IMR-90 (cell line): Measurements from ENCODE around the gene APPBP2. TPM values are rescaled to one million over a fixed set of nuclear protein-coding genes. Genes with fewer than 3 reads are reported as not detected.

ENCODE experiments used
- ATAC-seq: fragments of 200-7000 bp; cut with Tn5 transposase; 2 replicates; pipeline ENCODE4 v1.9.1; 2020; ENCODE audit warnings: low read depth, mild to moderate bottlenecking, moderate library complexity
- BruUV-seq: library from RNA; stranded (reverse); fragments of 400-500 nt; replicated peaks from 2 replicates; lab custom pipeline; 2021; lab: Mats Ljungman, UMichigan
- CTCF ChIA-PET: fragments of 300-600 bp; formaldehyde crosslinking; extraction: SDS; loops from one replicate; lab custom pipeline; 2021; ENCODE audit warnings: antibody characterized with exemption; lab: Yijun Ruan, JAX
- POLR2A ChIA-PET: fragments of 300-600 bp; sonication (Branson Sonifier 250); formaldehyde crosslinking; loops from one replicate; lab custom pipeline; 2022; ENCODE audit warnings: antibody characterized with exemption; ENCODE audit not compliant: unreplicated experiment; lab: Charles Lee
- DNase-seq: peaks from one replicate; pipeline ENCODE4 v3.0.0; 2013
- H2AFZ ChIP-seq: replicated peaks from 2 replicates; pipeline ENCODE3; 2013; ENCODE audit warnings: low read length, mild to moderate bottlenecking; ENCODE audit not compliant: poor library complexity
- H2AK5ac ChIP-seq: 2 replicates; pipeline ENCODE4 v1.6.1; 2013; ENCODE audit warnings: low read depth, low read length, inconsistent platforms
- H2AK9ac ChIP-seq: replicated peaks from 2 replicates; pipeline ENCODE3; 2013; ENCODE audit warnings: mild to moderate bottlenecking, low read depth, low read length, moderate library complexity; ENCODE audit not compliant: poor library complexity
- H2BK120ac ChIP-seq: 2 replicates; pipeline ENCODE4 v1.6.1; 2013; ENCODE audit warnings: low read depth, low read length, inconsistent platforms
- H2BK15ac ChIP-seq: 3 replicates; pipeline ENCODE4 v1.6.1; 2013; ENCODE audit warnings: low read depth, low read length, inconsistent platforms
- H2BK20ac ChIP-seq: 2 replicates; pipeline ENCODE4 v1.6.1; 2013; ENCODE audit warnings: low read depth, mild to moderate bottlenecking, inconsistent platforms, low read length, moderate library complexity
- H2BK5ac ChIP-seq: 2 replicates; pipeline ENCODE4 v1.6.1; 2013; ENCODE audit warnings: mild to moderate bottlenecking, low read depth, low read length, inconsistent platforms; ENCODE audit not compliant: poor library complexity, severe bottlenecking
- H3K14ac ChIP-seq: replicated peaks from 2 replicates; pipeline ENCODE4 v1.6.1; 2013; ENCODE audit warnings: low read depth, low read length, inconsistent platforms
- H3K18ac ChIP-seq: 2 replicates; pipeline ENCODE4 v1.6.1; 2013; ENCODE audit warnings: low read depth, low read length, control low read depth
- H3K23ac ChIP-seq: 2 replicates; pipeline ENCODE4 v1.6.1; 2013; ENCODE audit warnings: low read depth, low read length, inconsistent platforms
- H3K27ac ChIP-seq: 2 replicates; pipeline ENCODE4 v1.5.1; 2013; ENCODE audit warnings: mild to moderate bottlenecking, control low read depth, low read length; ENCODE audit not compliant: insufficient read depth
- H3K27me3 ChIP-seq: 2 replicates; pipeline ENCODE4 v1.6.1; 2013; ENCODE audit warnings: low read length; ENCODE audit not compliant: control insufficient read depth, insufficient read depth
- H3K36me3 ChIP-seq: 2 replicates; pipeline ENCODE4 v1.6.1; 2013; ENCODE audit warnings: low read length, mixed read lengths; ENCODE audit not compliant: control insufficient read depth, insufficient read depth
- H3K4ac ChIP-seq: 2 replicates; pipeline ENCODE4 v1.6.1; 2013; ENCODE audit warnings: low read depth, low read length, inconsistent platforms
- H3K4me1 ChIP-seq: 2 replicates; pipeline ENCODE4 v1.6.1; 2013; ENCODE audit warnings: low read length, mixed read lengths; ENCODE audit not compliant: control insufficient read depth, insufficient read depth
- H3K4me2 ChIP-seq: 2 replicates; pipeline ENCODE4 v1.6.1; 2013; ENCODE audit warnings: low read depth, mild to moderate bottlenecking, control low read depth, low read length, moderate library complexity
- H3K4me3 ChIP-seq: 2 replicates; pipeline ENCODE4 v1.5.1; 2013; ENCODE audit warnings: low read depth, mild to moderate bottlenecking, control low read depth, low read length, moderate library complexity; ENCODE audit not compliant: insufficient read depth
- H3K56ac ChIP-seq: 2 replicates; pipeline ENCODE4 v1.6.1; 2013; ENCODE audit warnings: low read length, inconsistent platforms; ENCODE audit not compliant: insufficient read depth; ENCODE audit errors: extremely low read depth
- H3K79me1 ChIP-seq, 2 experiments: 2 replicates each; pipeline ENCODE4 v1.6.1; 2013; ENCODE audit warnings: low read length in 2 of 2, inconsistent platforms in 1 of 2, low read depth in 1 of 2
- H3K9ac ChIP-seq: 2 replicates; pipeline ENCODE4 v1.6.1; 2013; ENCODE audit warnings: low read depth, low read length, control low read depth
- H3K9me1 ChIP-seq: 2 replicates; pipeline ENCODE4 v1.6.1; 2013; ENCODE audit warnings: low read length, inconsistent platforms; ENCODE audit not compliant: insufficient read depth
- H3K9me3 ChIP-seq: 2 replicates; pipeline ENCODE4 v1.6.1; 2013; ENCODE audit warnings: low read length; ENCODE audit not compliant: control insufficient read depth, insufficient read depth
- H4K20me1 ChIP-seq: 2 replicates; pipeline ENCODE4 v1.6.1; 2013; ENCODE audit warnings: low read length, inconsistent platforms; ENCODE audit not compliant: insufficient read depth
- H4K5ac ChIP-seq: 2 replicates; pipeline ENCODE4 v1.6.1; 2013; ENCODE audit warnings: mild to moderate bottlenecking, low read depth, low read length, control low read depth
- H4K8ac ChIP-seq, 2 experiments: 2 replicates each; pipeline ENCODE4 v1.6.1; 2013; ENCODE audit warnings: low read depth in 2 of 2, low read length in 2 of 2, control low read depth in 1 of 2, inconsistent platforms in 1 of 2
- H4K91ac ChIP-seq: 2 replicates; pipeline ENCODE4 v1.6.1; 2013; ENCODE audit warnings: low read depth, low read length, inconsistent platforms; ENCODE audit not compliant: insufficient read depth
- BHLHE40 ChIP-seq: fragments of 150-350 bp; IDR thresholded peaks from 2 replicates; pipeline ENCODE4 v1.6.1; 2016; ENCODE audit warnings: mild to moderate bottlenecking, low read depth, low read length
- CEBPB ChIP-seq: IDR thresholded peaks from 2 replicates; pipeline ENCODE4 v1.6.1; 2012; ENCODE audit warnings: low read depth, low read length, improper control_type of control experiment
- CHD1 ChIP-seq: IDR thresholded peaks from 2 replicates; pipeline ENCODE4 v1.6.1; 2012; ENCODE audit warnings: low read depth, low read length, improper control_type of control experiment
- FOS ChIP-seq: fragments of 150-350 bp; IDR thresholded peaks from 2 replicates; pipeline ENCODE4 v1.6.1; 2016; ENCODE audit warnings: low read depth, low read length
- MAFK ChIP-seq: IDR thresholded peaks from 2 replicates; pipeline ENCODE4 v1.6.1; 2012; ENCODE audit warnings: low read depth, low read length, improper control_type of control experiment
- MAZ ChIP-seq: IDR thresholded peaks from 2 replicates; pipeline ENCODE4 v1.6.1; 2012; ENCODE audit warnings: low read depth, mild to moderate bottlenecking, low read length, improper control_type of control experiment, moderate library complexity, borderline replicate concordance
- MXI1 ChIP-seq: IDR thresholded peaks from 2 replicates; pipeline ENCODE4 v1.6.1; 2012; ENCODE audit warnings: low read depth, mild to moderate bottlenecking, low read length, moderate library complexity, borderline replicate concordance
- NFE2L2 ChIP-seq: fragments of 150-350 bp; IDR thresholded peaks from 2 replicates; pipeline ENCODE4 v1.6.1; 2016; ENCODE audit warnings: low read depth, mild to moderate bottlenecking, low read length
- POLR2A ChIP-seq: IDR thresholded peaks from 2 replicates; pipeline ENCODE4 v1.6.1; 2012; ENCODE audit warnings: mild to moderate bottlenecking, low read depth, low read length
- RAD21 ChIP-seq: IDR thresholded peaks from 2 replicates; pipeline ENCODE4 v1.6.1; 2012; ENCODE audit warnings: low read length, improper control_type of control experiment
- RCOR1 ChIP-seq: IDR thresholded peaks from 2 replicates; pipeline ENCODE4 v1.6.1; 2012; ENCODE audit warnings: mild to moderate bottlenecking, low read length, improper control_type of control experiment; ENCODE audit not compliant: insufficient replicate concordance
- RFX5 ChIP-seq: IDR thresholded peaks from 2 replicates; pipeline ENCODE4 v1.8.0; 2012; ENCODE audit warnings: low read depth, mild to moderate bottlenecking, low read length, moderate library complexity
- SMC3 ChIP-seq: fragments of 150-350 bp; IDR thresholded peaks from 2 replicates; pipeline ENCODE4 v1.6.1; 2016; ENCODE audit warnings: low read depth, mild to moderate bottlenecking, antibody characterized with exemption, low read length, moderate library complexity
- WGBS, 2 experiments: methylation state at CpG; one replicate each; pipeline versions ENCODE4 v1.1.5 to v1.1.7; 2013; ENCODE audit warnings: missing lambda C conversion rate in 2 of 2; ENCODE audit not compliant: insufficient read length in 1 of 2; ENCODE audit errors: extremely low coverage in 2 of 2; 5-methylcytosine and 5-hydroxymethylcytosine counted together
- dilution Hi-C: fragments of 300-500 bp; cut with HindIII; formaldehyde crosslinking; loops from one replicate; pipeline ENCODE4 v1.14.3; 2018; ENCODE audit warnings: low sequenced_read_pairs; ENCODE audit not compliant: unreplicated experiment
- in situ Hi-C: fragments of 300-500 bp; cut with MboI; formaldehyde crosslinking; loops from 3 replicates; pipeline ENCODE4 v1.14.3; 2019; ENCODE audit warnings: low sequenced_read_pairs, inconsistent platforms, mixed read lengths
- intact Hi-C: fragments of 100-400 bp; cut with micrococcal nuclease; formaldehyde crosslinking; loops from 2 replicates; pipeline ENCODE4 v1.10.0; 2022
- polyA plus RNA-seq, 3 experiments: library from polyadenylated mRNA; depleted of rRNA; stranded (reverse); fragments of >200 nt; gene quantifications; 2 replicates each; pipeline ENCODE4 v1.2.3, GENCODE V29; 2012; ENCODE audit warnings: low replicate concordance in 1 of 3
- total RNA-seq: library from RNA; depleted of rRNA; stranded (reverse); fragments of >200 nt; gene quantifications from 2 replicates; pipeline ENCODE4 v1.2.3, GENCODE V29; 2012
- TF ChIP-seq, protein P1 (sequence below): fragments of 150-350 bp; IDR thresholded peaks from 2 replicates; pipeline ENCODE4 v1.6.1; 2017; ENCODE audit warnings: mild to moderate bottlenecking, antibody characterized with exemption, low read length, low read depth
- TF ChIP-seq, protein P2 (sequence below): conservative IDR thresholded peaks from 2 replicates; pipeline ENCODE4 v1.5.1; 2012; ENCODE audit warnings: mild to moderate bottlenecking, low read depth, low read length, improper control_type of control experiment
- TF ChIP-seq, protein P3 (sequence below): fragments of 150-350 bp; IDR thresholded peaks from 2 replicates; pipeline ENCODE4 v1.6.1; 2016; ENCODE audit warnings: low read depth, mild to moderate bottlenecking, low read length, moderate library complexity, borderline replicate concordance

The APPBP2 gene
- total and polyA plus RNA-seq, 2 of the 4 experiments (the other 2 are of a cell fraction) = 12.3 to 93.9 TPM

DNA sequence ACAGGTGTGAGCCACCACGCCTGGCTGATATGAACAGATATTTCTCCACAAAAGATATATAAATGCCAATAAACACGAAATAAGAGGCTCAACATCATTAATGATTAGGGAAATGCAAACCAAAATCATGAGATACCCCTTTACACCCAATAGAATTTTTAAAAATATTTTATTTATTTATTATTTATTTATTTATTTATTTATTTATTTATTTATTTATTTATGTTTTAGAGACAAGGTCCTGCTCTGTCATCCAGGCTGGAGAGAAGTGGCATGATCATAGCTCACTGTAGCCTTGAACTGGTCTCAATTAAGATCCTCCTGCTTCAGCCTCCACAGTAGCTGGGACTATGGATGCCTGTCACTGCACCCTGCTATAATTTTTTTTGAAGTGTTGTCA lies 30.8 kb downstream of the APPBP2 start:
- ATAC-seq = no peak
- peaks cover 10 to 60% of the 10 kb centered on the region in 2 experiments for H3K79me1 ChIP-seq

More for the DNA sequence above, 30.8 kb downstream of the APPBP2 start:
- no peak overlapping the region for H2BK120ac ChIP-seq
- H3K36me3 ChIP-seq = peaks cover 38% of the 10 kb centered on the region
- H3K4me1 ChIP-seq = peaks cover 2% of the 10 kb centered on the region; the same call in 1 of the 2 replicates
- no peak overlapping the region for H3K4me2 ChIP-seq
- intact Hi-C loops (no loop called here), dilution Hi-C loops (no loop called here), in situ Hi-C loops (no loop called here)
- POLR2A ChIA-PET = no interaction called here
- H3K14ac ChIP-seq = no peak overlapping the region
- no peak overlapping the region for H4K91ac ChIP-seq
- H3K9me1 ChIP-seq = no peaks in the 10 kb centered on the region
- no peak overlapping the region for H2AK9ac ChIP-seq
- H3K4me3 ChIP-seq = no peak overlapping the region
- H3K4ac ChIP-seq = no peak overlapping the region
- H2BK20ac ChIP-seq = no peak overlapping the region
- CTCF ChIA-PET = no interaction called here
- no peak overlapping the region for H2BK15ac ChIP-seq
- no peak overlapping the region for H3K27ac ChIP-seq
- peaks cover 7% of the 10 kb centered on the region for H3K9me3 ChIP-seq
- H4K8ac ChIP-seq = no peak overlapping the region
- no peak overlapping the region for H2BK5ac ChIP-seq
- H4K5ac ChIP-seq = no peak overlapping the region
- TF ChIP-seq RCOR1 (no peak), CHD1 (no peak), NFE2L2 (no peak), CEBPB (no peak), SMC3 (no peak), MXI1 (no peak), FOS (no peak), RAD21 (no peak), BHLHE40 (no peak), MAFK (no peak), MAZ (no peak), POLR2A (no peak), RFX5 (no peak)
- TF ChIP-seq, protein P1, sequence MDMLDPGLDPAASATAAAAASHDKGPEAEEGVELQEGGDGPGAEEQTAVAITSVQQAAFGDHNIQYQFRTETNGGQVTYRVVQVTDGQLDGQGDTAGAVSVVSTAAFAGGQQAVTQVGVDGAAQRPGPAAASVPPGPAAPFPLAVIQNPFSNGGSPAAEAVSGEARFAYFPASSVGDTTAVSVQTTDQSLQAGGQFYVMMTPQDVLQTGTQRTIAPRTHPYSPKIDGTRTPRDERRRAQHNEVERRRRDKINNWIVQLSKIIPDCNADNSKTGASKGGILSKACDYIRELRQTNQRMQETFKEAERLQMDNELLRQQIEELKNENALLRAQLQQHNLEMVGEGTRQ = no peak
- TF ChIP-seq, protein P2, sequence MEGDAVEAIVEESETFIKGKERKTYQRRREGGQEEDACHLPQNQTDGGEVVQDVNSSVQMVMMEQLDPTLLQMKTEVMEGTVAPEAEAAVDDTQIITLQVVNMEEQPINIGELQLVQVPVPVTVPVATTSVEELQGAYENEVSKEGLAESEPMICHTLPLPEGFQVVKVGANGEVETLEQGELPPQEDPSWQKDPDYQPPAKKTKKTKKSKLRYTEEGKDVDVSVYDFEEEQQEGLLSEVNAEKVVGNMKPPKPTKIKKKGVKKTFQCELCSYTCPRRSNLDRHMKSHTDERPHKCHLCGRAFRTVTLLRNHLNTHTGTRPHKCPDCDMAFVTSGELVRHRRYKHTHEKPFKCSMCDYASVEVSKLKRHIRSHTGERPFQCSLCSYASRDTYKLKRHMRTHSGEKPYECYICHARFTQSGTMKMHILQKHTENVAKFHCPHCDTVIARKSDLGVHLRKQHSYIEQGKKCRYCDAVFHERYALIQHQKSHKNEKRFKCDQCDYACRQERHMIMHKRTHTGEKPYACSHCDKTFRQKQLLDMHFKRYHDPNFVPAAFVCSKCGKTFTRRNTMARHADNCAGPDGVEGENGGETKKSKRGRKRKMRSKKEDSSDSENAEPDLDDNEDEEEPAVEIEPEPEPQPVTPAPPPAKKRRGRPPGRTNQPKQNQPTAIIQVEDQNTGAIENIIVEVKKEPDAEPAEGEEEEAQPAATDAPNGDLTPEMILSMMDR = no peak
- TF ChIP-seq, protein P3, sequence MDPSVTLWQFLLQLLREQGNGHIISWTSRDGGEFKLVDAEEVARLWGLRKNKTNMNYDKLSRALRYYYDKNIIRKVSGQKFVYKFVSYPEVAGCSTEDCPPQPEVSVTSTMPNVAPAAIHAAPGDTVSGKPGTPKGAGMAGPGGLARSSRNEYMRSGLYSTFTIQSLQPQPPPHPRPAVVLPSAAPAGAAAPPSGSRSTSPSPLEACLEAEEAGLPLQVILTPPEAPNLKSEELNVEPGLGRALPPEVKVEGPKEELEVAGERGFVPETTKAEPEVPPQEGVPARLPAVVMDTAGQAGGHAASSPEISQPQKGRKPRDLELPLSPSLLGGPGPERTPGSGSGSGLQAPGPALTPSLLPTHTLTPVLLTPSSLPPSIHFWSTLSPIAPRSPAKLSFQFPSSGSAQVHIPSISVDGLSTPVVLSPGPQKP = no peak
- H2AFZ ChIP-seq = no peak overlapping the region
- no peak for DNase-seq
- H3K56ac ChIP-seq = no peak overlapping the region
- WGBS, 2 experiments = no CpG with 5 or more reads among the region's 2 CpGs
- BruUV-seq = no TSS peak
- no peak overlapping the region for H3K18ac ChIP-seq
- no peak overlapping the region for H3K9ac ChIP-seq
- H3K27me3 ChIP-seq = no peaks in the 10 kb centered on the region
- H2AK5ac ChIP-seq = no peak overlapping the region
- peaks cover 17% of the 10 kb centered on the region for H4K20me1 ChIP-seq
- H3K23ac ChIP-seq = no peak overlapping the region
